Mucosa of rectum (tissue), 2 donors: ENCODE measurements around the gene TNNC2.

ENCODE experiments used
- H3K27ac ChIP-seq, 2 donors: one replicate each; pipeline ENCODE4 v1.7.0; 2013; ENCODE audit warnings: inconsistent platforms in 2 of 2, low read depth in 2 of 2, low read length in 2 of 2
- H3K27me3 ChIP-seq, 2 donors: one replicate each; pipeline ENCODE4 v1.7.0; 2013; ENCODE audit warnings: low read length in 2 of 2; ENCODE audit not compliant: control insufficient read depth in 2 of 2, insufficient read depth in 2 of 2
- H3K36me3 ChIP-seq, 2 donors: one replicate each; pipeline ENCODE4 v1.7.0; 2013; ENCODE audit warnings: low read length in 2 of 2; ENCODE audit not compliant: control insufficient read depth in 2 of 2, insufficient read depth in 2 of 2
- H3K4me1 ChIP-seq, 2 donors: one replicate each; pipeline ENCODE4 v1.7.0; 2013; ENCODE audit warnings: low read length in 2 of 2, mild to moderate bottlenecking in 1 of 2; ENCODE audit not compliant: control insufficient read depth in 2 of 2, insufficient read depth in 2 of 2
- H3K4me3 ChIP-seq, 2 donors: one replicate each; pipeline ENCODE4 v1.7.0; 2013; ENCODE audit warnings: low read length in 2 of 2
- H3K9ac ChIP-seq, 2 donors: one replicate each; pipeline ENCODE4 v1.7.0; 2013; ENCODE audit warnings: low read length in 2 of 2, low read depth in 1 of 2, mild to moderate bottlenecking in 1 of 2
- H3K9me3 ChIP-seq, 2 donors: one replicate each; pipeline ENCODE4 v1.7.0; 2013; ENCODE audit warnings: low read length in 2 of 2; ENCODE audit not compliant: control insufficient read depth in 2 of 2
- donor health status: healthy.
- donor health status: Normal muscosa, but diverticular disease.

The TNNC2 gene

DNA sequence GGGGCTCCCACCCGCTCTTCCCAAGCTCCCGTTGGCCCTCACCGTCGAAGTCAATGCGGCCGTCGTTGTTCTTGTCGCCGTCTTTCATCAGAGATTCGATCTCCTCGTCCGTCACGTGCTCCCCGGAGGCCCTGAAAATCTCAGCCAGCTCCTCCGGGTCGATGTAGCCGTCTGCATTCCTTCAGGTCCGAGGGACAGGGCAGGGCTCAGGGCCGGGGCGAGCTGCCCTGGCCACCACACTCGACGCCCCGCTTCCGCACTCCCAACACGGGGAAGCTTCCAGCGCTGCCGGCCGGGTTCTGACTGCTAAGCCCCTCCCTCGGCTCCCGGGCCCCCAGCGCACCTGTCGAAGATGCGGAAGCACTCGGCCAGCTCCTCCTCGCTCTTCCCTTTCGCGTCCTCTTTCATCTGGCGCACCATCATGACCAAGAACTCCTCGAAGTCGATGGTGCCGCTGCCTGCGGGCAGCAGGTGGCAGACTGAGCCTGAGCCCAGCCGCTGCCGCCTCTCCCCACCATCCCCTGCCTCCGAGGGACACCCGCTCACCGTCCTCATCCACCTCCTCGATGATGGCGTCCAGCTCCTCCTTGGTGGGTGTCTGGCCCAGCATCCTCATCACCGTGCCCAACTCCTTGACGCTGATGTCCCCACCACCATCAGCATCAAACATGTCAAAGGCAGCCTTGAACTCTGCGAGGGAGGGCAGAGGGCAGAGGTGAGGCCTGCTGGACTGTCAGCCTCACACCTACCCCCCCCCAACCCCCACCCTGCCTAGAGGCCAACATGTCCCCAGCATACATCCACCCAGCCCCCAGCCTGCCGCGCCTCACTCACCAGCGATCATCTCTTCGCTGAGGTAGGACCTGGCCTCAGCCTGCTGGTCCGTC is 2.9 kb downstream of the TNNC2 start:
- Histone ChIP-seq H3K4me3 (peak overlapping the region; percentile 57 to 58), H3K27me3 (no peaks in the 10 kb centered on the region), H3K9ac (peak overlapping the region; percentile 6 to 38), H3K36me3 (no peaks in the 10 kb centered on the region), H3K27ac (no peak overlapping the region), H3K4me1 (peaks cover 22 to 26% of the 10 kb centered on the region in 2 donors), H3K9me3 (no peaks in the 10 kb centered on the region)

DNA sequence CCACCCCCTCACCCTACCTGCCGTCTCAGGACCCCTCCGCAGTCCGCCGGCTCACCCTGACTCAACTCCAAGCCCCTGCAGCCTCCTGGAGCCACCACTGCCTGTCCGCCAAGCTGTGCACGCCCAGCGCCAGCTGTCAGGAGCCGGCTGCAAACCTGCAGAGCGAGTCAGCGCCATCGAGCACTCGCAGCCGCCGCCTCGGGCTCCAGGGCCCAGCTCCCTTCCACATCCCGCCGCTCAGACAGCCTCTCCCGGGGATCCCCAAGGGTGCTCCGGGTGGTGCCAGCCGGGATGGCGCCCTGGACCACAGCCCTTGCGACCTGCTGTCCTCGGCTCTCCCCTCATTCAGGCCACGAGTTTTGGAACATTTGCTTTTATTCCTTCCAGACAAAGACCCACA is 4.3 kb downstream of the TNNC2 start:
- Histone ChIP-seq H3K9me3 (no peaks in the 10 kb centered on the region), H3K27ac (peak overlapping the region; percentile 56 to 71), H3K9ac (peak overlapping the region; percentile 34 to 44), H3K4me1 (peaks cover 22 to 26% of the 10 kb centered on the region in 2 donors), H3K36me3 (no peaks in the 10 kb centered on the region), H3K4me3 (peak overlapping the region; percentile 45 to 60), H3K27me3 (no peaks in the 10 kb centered on the region)

DNA sequence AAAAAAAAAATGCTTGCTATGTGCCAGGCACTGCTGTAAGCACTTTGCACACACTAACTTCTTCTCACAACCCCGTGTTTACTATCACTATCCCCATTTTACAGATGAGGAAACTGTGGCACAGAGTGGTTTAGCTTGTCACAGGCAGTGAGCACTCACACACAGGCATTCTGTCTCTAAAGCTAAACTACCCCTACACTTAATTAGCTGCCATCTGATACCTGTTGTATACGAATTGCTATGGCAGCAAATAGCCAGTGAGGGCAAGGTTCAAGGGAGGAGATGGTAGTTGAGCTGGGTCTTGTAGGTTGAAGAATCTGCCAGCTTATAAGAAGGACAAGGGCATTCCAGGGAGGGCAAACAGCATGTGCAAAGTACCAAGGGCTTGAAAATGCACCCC is 5.2 kb downstream of the TNNC2 start:
- Histone ChIP-seq H3K9ac (no peak overlapping the region), H3K36me3 (no peaks in the 10 kb centered on the region), H3K27me3 (no peaks in the 10 kb centered on the region), H3K9me3 (no peaks in the 10 kb centered on the region), H3K4me3 (peak overlapping the region in 1 of 2 donors; percentile 60), H3K27ac (peak overlapping the region in 1 of 2 donors; percentile 71), H3K4me1 (peaks cover 22 to 26% of the 10 kb centered on the region in 2 donors)

DNA sequence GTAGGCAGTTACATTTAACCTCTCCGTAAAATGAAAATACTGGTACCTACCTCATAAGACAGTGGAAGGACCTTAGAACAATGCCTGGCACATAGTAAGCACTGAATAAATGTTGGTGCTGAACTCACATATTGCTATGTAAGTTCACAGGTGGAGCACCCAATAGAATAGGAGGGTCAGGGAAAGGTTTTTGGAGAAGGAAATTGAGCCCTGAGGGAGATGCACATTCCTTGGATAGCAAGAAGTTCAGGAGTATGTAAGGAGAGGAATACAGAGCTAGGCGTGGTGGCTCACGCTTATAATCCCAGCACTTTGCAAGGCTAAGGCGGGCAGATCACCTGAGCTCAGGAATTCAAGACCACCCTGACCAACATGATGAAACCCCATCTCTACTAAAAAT is 7.6 kb downstream of the TNNC2 start:
- H3K9me3 ChIP-seq, result no peaks in the 10 kb centered on the region
- no peaks in the 10 kb centered on the region for H3K36me3 ChIP-seq

DNA sequence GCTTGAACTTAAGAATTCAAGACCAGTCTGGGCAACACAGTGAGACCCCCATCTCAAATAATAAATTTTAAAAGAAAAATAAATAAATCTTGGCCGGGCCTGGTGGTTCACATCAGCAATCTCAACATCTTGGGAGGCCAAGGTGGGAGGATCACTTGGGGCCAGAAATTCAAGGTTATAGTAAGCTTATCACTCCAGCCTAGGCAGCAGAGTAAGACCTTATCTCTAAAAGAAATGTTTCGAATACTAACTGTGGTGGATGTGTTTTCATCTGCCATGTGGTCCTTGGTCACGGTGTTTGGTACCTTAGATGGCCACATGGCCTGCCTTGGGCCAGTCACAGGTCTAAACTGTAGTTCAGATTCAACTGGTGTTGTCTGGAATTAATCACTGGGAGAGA is 8.9 kb downstream of the TNNC2 start:
- H3K36me3 ChIP-seq, result no peaks in the 10 kb centered on the region
- H3K4me3 ChIP-seq, result no peak overlapping the region
- H3K27ac ChIP-seq, result no peak overlapping the region
- H3K9ac ChIP-seq, result no peak overlapping the region
- H3K4me1 ChIP-seq, result peaks cover 18 to 20% of the 10 kb centered on the region in 2 donors
- H3K27me3 ChIP-seq, result no peaks in the 10 kb centered on the region
- no peaks in the 10 kb centered on the region for H3K9me3 ChIP-seq

More for the DNA sequence above, 7.6 kb downstream of the TNNC2 start:
- Histone ChIP-seq H3K4me3 (no peak overlapping the region), H3K27ac (no peak overlapping the region), H3K9ac (no peak overlapping the region), H3K4me1 (peaks cover 22 to 26% of the 10 kb centered on the region in 2 donors), H3K27me3 (no peaks in the 10 kb centered on the region)

DNA sequence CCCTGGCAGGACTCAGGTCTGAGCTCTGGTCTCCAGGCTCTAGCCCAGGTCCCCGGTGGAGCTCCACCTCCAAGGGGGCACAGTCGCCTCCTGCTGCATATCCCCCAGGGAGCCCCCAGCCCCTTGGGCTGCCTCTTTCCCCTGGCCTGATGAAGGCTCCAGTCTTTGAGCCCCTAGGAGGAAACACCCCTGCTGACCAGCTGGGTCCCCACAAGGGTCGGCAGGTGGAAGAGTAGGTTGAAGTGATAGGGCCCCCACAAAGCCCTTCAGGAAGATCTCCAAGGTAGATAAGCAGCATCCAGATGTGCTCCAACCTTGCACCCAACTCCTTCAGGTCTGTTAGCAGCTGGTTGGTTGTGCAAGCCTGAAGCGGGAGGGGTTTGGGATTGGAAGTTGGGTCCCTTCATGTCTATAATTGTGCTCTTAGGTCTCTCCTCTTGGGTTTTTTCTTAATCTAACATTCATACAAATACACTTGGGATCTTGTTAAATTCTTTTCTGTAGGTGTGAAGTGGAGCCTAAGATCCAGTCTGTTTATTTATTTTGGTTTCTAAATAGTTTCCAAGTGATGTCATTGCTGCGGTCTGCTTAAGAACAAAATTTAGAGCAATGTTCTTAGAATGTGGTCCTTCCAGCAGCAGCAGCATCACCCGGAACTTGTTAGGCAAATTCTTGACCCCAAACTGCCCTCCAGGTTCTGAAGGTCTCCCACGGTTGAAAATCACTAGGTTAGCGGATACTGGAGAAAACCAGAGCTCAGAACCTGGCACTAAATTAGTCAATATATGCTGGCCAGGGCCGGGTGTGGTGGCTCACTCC is 9.5 kb downstream of the TNNC2 start:
- Histone ChIP-seq H3K9ac (no peak overlapping the region), H3K36me3 (no peaks in the 10 kb centered on the region), H3K27me3 (no peaks in the 10 kb centered on the region), H3K27ac (no peak overlapping the region), H3K9me3 (no peaks in the 10 kb centered on the region), H3K4me1 (peaks cover 18 to 21% of the 10 kb centered on the region in 2 donors), H3K4me3 (no peak overlapping the region)

DNA sequence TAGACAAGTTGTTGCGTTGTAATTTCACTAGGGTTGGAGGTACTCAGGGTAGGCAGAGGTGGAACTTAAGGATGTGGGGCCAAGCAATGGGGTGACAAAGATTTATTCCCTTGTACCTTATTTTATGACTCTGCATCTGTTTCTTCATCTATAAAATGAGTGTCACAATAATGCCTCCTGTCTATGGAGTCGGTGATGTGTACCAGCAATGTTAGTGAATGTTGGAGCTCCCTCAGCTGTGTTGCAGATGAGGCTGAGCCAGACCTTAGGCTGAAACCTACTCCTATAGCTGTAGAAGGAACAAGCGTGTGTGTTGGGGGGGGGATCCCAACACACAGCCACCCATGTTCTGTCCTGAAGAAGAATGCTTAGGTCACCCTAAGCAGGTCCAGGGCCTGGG is 10.2 kb downstream of the TNNC2 start:
- Histone ChIP-seq H3K27me3 (no peaks in the 10 kb centered on the region), H3K4me1 (peaks cover 13 to 19% of the 10 kb centered on the region in 2 donors), H3K36me3 (no peaks in the 10 kb centered on the region), H3K4me3 (no peak overlapping the region), H3K27ac (no peak overlapping the region), H3K9ac (no peak overlapping the region), H3K9me3 (no peaks in the 10 kb centered on the region)

DNA sequence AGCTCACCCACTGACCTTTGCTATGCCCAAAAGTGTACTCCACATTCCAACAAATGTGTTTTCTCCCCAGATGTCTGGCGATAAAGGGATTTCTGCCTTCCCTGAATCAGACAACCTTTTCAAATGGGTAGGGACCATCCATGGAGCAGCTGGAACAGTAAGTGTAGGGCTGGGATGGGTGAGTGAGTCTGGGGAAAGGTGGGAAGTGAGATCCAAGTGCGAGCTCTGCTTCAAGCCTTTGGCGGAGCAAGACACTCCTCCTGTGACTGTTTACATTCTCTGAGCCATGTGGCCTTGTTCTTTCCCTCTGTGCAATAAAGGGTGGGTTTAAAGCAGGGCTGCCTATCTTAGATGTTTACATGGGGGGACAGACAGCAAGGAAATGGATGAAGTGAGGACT is 12.8 kb downstream of the TNNC2 start:
- no peaks in the 10 kb centered on the region for H3K27me3 ChIP-seq
- peaks cover 18 to 21% of the 10 kb centered on the region in 2 donors for H3K36me3 ChIP-seq
- H3K9ac ChIP-seq, result no peak overlapping the region
- no peak overlapping the region for H3K27ac ChIP-seq
- no peaks in the 10 kb centered on the region for H3K9me3 ChIP-seq
- peaks cover 10 to 19% of the 10 kb centered on the region in 2 donors for H3K4me1 ChIP-seq
- H3K4me3 ChIP-seq, result no peak overlapping the region

DNA sequence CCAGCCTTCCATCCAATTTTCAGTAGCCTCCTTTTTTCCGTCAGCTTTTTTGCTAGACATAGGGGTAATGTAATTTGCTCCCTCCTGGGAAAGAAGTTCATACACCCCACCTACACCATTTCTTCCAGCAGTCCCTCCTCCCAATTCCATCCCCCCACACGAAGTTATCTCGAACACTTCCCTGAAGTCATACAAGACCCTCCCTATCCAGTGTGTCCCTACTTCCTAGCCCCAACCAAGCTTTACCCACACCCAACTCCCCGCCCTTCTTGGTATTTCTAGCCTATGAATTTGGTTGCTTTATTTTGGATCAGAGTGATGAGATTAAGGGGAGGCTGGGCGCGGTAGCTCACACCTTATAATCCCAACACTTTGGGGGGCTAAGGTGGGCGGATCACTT is 13.6 kb downstream of the TNNC2 start:
- Histone ChIP-seq H3K4me3 (peak overlapping the region; percentile 71 to 77), H3K9me3 (no peaks in the 10 kb centered on the region), H3K27ac (no peak overlapping the region), H3K4me1 (peaks cover 10 to 19% of the 10 kb centered on the region in 2 donors), H3K27me3 (no peaks in the 10 kb centered on the region), H3K9ac (no peak overlapping the region), H3K36me3 (peaks cover 24 to 27% of the 10 kb centered on the region in 2 donors)

DNA sequence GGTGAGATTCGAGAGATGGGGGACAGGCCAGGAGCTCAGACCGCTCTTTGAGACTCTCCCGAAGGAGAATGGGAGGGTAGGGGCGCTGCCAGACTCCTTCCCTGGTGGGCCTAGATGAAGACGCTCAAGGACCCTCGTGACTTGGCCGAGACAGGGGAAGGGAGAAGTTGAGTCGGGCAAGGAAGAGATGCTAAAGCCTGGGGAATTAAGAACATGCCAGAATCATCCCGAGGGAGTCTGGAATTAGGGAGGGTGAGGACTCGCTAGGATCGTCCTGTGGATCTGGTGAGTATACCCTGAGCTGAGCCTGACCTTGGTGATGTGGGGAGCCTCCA is 14.1 kb downstream of the TNNC2 start:
- Histone ChIP-seq H3K4me3 (peak overlapping the region; percentile 71 to 77), H3K9ac (peak overlapping the region in 1 of 2 donors; percentile 65), H3K27ac (no peak overlapping the region), H3K27me3 (no peaks in the 10 kb centered on the region), H3K9me3 (no peaks in the 10 kb centered on the region), H3K36me3 (peaks cover 24 to 29% of the 10 kb centered on the region in 2 donors), H3K4me1 (peaks cover 10 to 19% of the 10 kb centered on the region in 2 donors)
